ENCODE results near the gene ABCA7.

Gene ABCA7

DNA sequence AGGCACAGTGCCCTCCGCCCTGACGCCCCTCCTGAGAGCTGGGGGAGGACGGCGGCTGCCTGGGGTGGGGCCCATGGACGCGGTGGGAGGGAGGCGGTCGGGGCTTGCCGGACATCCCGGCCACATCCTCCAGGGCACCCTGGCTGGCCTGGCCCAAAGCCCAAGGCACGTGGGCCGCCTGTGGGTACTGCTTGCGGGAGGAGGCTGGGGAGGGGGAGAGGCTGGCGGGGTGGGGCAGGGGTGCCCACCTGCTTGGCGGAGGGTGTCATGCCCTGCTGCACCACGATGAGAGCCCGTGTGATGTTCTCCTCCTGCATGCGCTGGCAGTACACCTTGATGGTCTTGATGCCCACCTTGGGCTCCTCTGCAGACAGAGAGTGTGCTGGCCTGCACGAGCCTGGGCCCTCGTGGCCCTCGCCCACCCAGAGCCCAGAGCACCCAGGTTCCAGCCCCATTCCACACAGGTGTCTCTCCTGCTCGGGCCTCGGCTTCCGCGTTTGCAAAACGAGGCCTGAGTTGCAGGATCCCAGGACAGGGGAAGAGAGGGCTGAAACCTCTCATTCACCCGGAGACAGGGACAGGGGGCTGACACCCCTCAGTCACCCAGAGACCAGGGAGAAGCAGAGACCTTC lies 51.8 kb downstream of the ABCA7 start:
- DNase-seq, result no peak

DNA sequence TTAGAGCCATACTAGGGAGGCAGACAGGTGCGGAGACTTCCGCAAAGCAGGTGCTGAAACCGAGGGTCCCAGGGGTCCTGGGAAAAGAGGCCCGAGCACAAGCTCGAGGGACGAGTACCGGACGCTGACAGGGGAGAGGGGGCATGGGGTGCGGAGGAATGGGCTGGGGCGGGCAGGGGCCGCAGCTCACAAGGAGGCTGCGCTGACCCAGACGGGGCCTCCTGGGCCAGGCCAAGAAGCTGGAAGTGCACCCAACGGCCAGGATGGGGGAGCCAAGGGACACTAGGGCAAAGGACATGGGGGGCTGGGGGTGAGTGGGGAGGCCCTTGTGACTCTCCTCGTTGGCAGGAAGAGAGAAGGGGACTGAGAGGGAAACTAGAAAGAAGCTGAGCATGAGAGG lies 53.4 kb downstream of the ABCA7 start:
- no peak for DNase-seq

DNA sequence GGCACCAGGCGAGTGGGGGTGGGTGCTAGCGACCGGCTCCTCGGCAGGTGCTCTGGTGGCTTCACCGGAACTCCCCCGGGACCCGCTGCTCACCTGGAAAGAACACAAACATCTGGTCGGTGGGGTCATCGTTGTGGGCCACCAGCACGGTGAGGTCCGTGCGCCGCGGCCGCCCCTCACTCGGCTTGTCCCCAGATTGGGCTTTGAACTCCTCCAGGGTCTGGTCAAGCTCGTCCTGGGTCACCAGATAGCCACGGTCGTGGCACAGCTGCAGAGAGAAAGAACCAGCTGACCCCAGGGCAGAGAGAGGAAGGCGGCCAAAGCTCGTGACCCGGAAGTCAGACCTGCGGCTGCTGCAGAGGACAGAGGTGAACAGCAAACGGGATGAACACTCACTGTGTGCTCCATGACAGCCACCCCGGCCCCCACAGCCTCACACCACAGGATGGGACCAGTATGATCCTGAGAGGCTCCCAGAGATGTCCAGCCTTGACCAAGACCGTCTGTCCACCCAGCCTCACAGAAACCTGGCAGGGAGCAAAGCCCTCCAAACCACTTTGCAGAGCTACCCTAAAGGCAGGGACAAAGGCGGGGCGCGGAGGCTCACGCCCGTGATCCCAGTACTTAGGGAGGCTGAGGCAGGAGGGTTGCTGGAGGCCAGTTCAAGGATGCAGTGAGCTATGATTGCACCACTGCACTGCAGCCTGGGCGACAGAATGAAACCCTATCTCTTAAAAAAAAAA lies 54.1 kb downstream of the ABCA7 start:
- no peak for DNase-seq

DNA sequence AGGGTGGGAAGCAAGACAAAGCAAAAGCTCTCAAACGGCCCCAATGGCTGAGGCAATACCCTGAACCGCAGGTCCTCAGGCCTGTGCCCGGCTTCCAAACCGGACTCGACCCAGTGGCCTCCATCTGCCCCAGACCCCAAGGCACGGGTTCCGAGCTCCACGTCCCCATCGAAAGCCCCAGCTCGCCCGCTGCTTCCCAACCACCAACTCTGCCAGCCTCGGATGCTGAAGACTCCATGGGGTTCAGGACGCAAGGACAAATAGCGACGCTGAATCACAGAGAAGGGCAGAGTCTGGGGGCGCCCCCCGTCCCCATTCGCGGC lies 54.7 kb downstream of the ABCA7 start:
- no peak for DNase-seq

DNA sequence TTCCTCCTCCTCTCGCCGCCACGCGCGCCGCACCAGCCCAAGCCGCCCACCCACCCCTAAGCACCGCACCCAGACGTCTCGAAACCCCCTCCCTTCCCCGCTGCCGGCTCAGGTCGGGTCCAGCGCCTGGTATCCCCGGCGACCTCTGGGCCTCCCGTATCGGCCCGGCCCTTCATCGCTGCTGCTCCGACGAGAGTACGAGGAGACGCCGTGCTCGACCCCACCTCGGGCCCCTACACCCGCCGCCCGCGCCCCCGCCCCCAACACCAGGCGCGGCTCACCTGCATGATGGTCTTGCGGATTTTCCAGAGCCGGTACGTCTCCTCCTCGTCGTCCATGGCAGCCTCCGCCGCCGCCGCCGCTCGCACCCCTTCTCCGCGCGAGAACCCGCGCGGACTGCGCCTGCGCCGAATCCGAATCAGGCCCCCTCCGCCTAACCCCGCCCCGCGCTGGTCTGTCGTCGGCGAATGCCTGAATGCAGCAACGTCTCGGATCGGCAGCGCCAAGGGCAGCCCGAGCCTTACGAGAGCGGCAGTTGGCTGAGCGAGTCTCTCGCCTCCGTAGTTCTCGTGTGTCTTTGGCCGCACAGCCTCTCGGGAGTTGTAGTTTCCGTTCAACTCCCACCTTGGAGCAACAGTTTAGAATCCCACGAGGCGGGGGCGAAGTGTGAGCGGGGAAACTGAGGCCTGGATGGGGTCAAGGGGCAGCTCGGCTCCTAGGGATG lies 55.2 kb downstream of the ABCA7 start, which contains the start of gene POLR2E:
Gene POLR2E, minus strand, starts transcription at position 398 of the 724 bp plus-strand sequence. Its CDS starts 60 bp downstream, at position 338.
- DNase-seq, result peak; percentile 95

DNA sequence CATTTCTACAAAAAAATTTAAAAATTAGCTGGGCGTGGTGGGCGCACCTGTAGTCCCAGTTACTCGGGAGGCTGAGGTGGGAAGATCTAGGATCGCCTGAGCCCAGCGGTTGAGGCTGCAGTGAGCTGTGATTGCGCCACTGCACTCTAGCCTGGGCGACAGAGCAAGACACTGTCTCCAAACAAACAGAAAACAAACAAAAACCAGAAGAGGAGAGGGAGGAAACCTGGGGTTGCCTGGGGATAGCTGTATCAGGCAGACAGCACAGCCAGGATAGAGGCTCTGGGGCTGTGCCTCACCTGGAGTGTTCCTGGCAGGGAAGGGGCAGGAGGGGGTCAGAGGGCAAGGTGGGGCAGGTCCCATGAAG lies 57.9 kb downstream of the ABCA7 start:
- DNase-seq, result no peak

DNA sequence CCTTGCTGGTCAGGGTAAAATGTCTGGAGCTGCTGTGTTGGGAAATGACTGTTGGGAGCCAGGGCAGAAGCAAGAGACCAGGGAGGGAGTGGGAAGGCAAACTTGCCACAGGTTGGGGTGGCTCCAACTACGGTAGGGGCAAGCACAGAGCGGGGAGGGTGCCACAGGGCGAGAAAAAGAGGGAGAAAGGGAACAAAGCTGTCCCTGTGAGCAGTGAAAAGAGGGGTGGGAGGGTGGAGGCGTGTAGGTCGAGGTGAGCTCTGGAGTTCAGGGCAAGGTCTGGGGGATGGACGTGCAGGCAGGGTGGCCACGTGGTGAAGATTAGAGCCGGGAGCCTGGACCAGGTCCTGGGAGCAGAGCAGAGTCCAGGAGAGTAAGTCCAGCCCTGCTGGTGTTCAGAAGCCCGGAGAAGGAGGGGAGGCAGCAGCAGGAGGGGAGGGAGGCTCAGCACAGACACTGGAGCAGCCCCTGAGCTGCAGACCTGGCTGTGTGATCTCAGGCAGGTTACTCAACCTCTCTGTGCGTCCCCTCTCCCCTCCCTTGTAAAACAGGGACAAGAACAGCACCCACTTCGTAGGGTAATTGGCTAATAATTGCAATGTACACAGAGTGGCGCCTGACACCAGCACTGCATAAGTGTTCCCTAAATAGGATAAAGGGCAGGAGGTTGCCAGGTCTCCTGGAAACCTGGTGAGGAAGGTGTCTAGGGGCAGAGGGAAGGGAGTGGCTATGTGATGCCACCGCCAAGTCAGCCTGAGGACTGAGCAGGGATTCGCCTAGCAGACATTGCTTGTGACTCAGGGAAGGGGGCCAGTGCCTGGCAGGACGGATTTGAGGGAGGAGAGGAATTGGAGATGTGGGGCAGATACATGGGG lies 58.5 kb downstream of the ABCA7 start:
- no peak for DNase-seq

DNA sequence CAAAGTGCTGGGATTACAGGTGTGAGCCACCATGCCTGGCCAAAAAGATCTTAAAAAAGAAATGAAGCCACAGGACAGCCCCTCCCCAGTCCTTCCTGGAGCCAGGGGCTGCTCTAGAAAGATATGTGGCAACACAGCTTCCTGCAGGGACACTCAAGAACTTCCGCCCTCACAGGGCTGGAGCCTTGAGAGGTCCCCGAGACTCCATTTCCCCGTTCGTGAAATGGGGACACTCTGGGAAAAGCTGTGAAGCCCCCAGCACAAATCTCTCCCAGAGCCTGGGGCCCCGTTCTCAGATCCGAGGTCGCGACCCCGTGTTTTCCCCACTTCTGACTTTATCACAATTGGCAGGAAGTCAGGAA lies 61.4 kb downstream of the ABCA7 start:
- DNase-seq, result no peak

DNA sequence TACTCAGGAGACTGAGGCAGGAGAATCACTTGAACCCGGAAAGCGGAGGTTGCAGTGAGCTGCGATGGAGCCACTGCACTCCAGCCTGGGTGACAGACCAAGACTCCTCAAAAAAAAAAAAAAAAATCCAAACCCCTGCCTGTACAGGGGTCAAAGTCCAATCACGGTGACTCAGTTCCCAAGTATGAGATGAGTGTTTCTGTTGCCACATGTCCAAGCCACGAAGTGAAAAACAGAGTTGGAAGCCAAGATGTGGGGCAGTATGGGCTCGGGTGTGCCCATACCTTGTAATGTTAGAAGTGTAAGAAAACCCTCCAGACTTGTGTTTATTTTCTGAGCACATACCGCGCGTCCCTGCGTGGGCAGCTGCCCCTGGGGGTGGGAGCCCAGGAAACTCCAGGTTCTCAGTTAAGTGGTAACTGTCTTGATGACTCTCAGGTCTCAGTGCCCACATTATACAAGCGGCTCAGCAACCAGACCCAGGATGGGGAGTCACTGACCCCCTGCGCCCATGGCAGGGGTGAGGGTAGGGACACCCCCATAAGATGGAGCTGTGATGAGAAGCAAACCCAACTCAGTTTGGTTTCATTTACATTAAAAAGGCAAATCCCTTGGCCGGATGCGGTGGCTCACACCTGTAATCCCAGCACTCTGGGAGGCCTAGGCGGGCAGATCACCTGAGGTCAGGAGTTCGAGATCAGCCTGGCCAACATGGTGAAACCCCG lies 62.7 kb downstream of the ABCA7 start:
- DNase-seq, result no peak

DNA sequence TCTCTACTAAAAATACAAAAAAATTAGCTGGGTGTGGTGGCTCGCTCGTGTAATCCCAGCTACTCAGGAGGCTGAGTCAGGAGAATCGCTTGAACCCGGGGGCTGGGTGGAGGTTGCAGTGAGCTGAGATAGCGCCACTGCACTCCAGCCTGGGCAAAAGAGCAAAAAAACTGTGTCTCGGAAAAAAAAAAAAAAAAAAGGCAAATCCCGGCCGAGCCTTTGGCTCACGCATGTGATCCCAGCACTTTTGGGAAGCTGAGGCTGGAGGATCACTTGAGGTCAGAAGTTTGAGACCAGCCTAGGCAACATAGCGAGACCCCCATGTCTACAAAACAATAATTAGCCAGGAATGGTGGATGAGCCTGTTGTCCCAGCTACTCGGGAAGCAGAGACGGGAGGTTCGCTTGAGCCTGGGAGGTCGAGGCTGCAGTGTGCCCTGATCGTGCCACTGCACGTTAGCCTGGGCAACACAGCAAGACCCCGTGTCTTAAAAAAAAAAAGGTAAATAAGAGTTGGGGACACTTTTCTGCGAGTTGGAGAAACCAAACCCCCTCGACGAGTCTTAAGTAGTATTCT lies 63.3 kb downstream of the ABCA7 start:
- DNase-seq, result no peak

DNA sequence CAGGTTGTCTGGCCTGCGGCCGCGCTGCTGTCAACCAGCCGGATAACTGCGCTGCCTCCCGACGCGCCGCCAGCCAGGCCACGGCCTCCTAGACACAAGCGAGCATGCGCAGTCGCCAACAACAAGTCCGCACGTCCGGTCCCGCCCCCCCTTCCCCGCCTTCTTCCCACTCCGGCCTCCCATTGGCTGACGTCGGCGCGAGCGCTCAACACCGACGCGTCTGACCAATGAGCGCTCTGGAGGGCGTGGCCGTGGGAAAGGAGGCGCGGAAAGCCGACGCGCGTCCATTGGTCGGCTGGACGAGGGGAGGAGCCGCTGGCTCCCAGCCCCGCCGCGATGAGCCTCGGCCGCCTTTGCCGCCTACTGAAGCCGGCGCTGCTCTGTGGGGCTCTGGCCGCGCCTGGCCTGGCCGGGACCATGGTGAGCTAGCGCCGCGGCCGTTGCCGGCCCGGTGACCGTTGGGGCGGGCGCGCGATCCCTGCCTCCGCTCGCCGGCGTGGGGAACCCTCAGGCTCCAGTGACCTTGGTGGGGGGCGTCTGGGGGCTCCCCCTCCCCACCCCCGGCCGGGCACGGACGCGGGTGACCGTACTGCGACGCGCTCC lies 63.9 kb downstream of the ABCA7 start, which contains the start of gene GPX4:
Gene GPX4, plus strand, starts transcription at position 287 of the 603 bp plus-strand sequence. Its CDS starts 50 bp downstream, at position 337.
- DNase-seq, result peak; percentile 96

DNA sequence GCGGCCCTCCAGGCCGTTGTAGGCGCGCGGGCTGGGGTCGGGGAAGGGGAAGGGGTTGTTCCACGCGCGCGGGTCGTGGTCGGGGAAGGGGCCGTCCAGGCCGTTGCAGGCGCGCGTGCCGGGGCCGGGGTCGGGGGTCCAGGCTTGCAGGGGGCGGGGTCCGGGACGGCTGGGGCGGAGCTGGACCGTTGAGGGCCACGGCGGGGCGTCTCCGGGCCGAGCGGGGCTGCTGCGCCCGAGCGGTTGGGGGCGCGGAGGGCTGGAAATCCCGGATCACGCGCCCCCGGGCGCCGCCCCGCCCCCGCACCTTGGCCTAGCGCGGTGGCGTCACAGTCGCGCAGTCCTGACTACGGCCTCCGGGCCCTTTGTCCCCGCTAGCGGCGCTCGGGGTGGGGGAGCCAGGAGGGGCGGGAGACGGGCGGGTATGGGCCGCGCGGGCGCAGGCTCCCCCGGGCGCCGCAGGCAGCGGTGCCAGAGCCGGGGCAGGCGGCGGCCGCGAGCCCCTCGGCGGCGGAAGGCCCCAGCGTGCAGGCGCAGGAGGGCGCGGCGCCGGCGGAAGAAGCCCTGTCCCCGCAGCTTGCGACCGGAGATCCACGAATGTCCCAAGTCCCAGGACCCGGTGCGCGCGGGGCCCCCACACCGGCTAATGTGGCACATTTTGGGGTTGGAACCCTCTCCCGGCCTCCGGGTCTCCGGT lies 64.6 kb downstream of the ABCA7 start:
- DNase-seq, result peak; percentile 50

DNA sequence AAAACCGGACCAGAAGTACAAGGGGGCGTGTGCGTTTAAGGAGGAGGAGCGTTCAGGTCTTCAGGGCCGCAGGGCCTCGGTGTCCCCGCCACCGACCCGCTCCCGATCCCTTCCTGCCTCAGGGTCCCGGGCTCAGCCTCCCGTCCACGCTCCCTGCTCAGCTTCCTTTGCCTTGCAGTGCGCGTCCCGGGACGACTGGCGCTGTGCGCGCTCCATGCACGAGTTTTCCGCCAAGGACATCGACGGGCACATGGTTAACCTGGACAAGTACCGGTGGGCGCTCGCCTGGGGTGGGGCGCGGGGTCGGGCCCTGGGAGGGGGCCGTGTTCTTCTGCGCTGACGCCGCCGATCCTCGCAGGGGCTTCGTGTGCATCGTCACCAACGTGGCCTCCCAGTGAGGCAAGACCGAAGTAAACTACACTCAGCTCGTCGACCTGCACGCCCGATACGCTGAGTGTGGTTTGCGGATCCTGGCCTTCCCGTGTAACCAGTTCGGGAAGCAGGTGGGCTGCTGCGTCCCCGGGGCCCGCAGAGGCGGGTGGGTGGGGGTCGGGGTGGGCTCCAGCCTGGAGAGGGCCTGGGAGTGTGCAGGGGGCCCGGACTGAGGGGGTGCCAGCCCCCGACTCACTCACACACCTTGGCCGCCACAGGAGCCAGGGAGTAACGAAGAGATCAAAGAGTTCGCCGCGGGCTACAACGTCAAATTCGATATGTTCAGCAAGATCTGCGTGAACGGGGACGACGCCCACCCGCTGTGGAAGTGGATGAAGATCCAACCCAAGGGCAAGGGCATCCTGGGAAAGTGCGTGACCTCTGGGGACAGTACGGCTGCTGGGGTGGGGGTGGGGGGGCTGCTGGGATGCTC lies 65.3 kb downstream of the ABCA7 start:
- DNase-seq, result peak; percentile 31

DNA sequence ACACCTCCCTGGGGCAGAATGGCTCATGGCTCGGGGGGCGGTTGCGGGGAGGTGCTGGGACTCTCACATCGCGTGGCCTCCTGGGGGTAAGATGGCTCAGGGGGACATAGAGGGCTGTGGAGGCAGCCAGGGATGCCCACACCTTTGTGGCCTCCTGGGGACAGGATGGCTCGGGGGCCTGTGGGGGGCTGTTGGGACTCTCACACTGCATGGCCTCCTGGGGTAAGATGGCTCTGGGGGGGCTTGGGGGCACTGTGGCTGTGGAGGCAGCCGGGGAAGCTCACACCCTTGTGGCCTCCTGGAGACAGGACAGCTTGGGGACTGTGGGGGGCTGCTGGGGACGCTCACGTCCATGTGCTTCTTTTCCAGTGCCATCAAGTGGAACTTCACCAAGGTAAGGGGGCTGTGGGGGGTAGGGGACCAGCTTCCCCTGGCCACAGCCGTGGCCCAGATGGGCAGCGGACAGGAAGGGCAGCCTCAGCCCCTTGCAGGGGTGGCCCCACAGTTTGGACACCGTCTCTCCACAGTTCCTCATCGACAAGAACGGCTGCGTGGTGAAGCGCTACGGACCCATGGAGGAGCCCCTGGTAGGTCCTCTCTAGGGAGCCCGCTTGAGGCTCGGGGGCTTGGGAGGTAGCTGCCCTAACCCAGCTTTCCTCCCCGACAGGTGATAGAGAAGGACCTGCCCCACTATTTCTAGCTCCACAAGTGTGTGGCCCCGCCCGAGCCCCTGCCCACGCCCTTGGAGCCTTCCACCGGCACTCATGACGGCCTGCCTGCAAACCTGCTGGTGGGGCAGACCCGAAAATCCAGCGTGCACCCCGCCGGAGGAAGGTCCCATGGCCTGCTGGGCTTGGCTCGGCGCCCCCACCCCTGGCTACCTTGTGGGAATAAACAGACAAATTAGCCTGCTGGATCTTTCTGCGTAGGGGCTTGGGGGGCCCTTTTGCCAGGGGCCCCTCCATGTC lies 66.2 kb downstream of the ABCA7 start:
- DNase-seq, result no peak

DNA sequence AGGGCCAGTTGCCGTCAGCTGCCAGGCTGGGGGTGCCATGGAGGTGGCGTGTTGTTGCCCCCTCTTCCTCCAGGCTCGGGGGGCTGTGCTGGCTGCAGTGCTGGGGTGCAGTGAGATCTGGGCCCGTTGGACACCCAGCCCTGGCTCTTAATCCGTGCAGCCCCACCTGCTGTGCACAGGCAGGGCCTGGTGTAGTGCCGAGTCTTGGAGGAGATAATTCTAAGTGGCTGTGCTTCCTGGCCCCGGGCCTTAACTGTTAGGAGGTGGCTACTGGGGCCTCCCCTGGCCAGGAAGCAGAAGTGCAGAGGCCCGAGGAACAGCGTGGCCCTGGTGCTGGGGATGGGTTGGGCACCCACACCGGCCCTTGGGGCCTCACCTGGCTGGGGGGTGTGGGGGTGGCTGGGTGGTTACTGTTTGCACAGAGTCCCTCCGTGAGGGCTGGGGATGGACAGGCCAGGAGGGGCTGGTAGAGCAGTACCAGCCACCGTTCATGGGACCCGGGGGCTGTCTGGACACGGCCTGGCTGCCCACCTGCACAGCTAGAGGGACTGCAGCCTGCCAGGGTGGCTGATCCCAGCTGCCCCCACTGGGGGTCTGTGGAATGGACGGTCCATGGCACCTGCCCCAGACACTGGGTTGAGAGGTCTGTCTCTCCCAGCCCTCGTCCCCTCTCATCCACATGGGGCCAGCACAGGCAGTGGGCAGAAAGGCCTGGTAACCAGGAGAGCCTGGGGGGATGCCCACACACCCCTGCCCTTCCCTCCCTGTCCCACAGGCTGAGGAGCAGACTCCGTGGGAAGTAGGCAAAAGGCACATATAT lies 67.1 kb downstream of the ABCA7 start:
- no peak for DNase-seq

DNA sequence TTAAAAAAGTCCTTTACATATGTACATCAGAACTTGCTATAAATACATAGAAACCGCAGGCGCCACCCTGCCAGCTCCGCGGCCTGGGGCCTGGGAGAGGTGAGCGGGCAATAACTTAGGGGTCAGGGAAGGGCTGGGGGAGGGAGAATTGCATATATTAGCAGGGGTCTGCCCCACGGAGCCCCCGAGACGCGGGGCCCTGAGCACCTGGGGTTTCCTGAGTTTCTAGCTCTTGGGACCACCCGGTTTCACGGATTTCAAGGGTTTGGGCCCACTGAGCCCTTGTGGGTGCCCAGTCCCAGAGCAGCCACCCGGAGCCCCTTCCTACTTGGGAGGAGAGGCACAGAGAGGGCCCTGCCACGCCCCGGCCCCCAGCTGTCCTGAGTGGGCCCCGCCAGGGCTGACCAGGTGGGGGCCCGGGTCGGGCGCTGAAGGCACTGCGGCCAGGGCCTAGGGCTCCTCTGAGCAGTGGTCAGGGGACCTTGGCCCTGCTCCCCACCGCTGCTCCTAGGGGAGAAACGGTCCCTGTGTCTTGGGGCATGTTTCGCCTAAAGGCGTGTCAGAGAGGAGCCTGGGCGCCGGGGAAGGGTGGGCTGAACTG lies 67.9 kb downstream of the ABCA7 start:
- no peak for DNase-seq

DNA sequence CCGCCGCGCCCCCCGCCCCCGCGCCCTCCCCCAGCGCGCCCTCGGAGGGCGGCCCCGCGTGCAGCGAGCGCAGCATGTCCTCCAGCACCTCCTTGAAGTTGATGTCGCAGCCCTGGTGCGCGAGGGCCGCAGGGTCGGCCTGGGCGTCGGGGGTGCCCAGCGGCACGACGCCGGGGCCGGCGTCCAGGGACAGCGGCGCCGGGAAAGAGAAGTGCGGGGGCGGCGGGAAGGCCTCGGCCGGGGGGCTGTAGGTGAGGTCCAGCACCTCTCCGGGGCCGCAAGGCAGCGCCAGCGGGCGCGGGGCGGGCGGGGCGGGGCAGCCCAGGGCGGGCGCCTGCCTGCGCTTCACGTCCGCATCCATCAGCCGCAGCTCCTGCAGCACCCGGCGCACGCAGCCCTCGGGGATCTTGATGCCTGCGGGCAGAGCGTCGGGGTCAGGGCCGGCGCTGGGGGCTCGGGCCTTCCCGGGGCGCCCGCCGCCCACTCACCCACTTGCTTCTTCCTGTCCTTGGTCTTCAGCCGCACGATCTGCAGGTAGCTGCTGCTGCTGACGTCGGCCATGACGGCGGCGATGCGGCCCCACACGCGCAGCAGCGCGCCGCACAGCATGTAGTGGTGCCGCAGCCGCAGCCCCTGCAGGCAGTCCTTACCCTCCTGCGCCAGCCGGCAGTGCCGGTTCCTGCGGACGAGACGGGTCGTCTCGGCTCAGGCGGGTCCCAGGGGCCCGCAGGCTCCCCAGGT lies 68.6 kb downstream of the ABCA7 start:
- DNase-seq, result no peak

Data from DMS79 treated with DMSO at 0.1 percent for 48 hours (cell line).